ENCODE results near the gene TWIST2. TPM values are rescaled to one million over a fixed set of nuclear protein-coding genes. Genes with fewer than 3 reads are reported as not detected.

TWIST2 gene
- total RNA-seq, 4 donors from 2014 or later: 72.5 to 140 (median 106) TPM

- Histone ChIP-seq H3K9me3 (peaks cover 0 to 3% (median 0%) of the 10 kb centered on the region in 4 donors), H3K27ac (no peak overlapping the region), H3K36me3 (no peaks in the 10 kb centered on the region), H3K4me1 (no peaks in the 10 kb centered on the region), H3K4me3 (no peak overlapping the region), H3K27me3 (peaks cover 0 to 3% of the 10 kb centered on the region in 2 donors)
- TF ChIP-seq EP300 (IDR thresholded peaks at IDR 0.05) (no peak), POLR2A (IDR thresholded peaks at IDR 0.05) (no peak), CTCF (IDR thresholded peaks at IDR 0.05) (no peak)
- no peak for DNase-seq (ENCODE audit: low spot score in 2 of 2)
- WGBS, 2 donors: 60 to 62% methylated on average over 2 of the region's 2 CpGs
Measured at GRCh38 chr2:238831177-238831576, 16.7 kb upstream of the TWIST2 start.

GRCh38 chr2:238834982-238835381, 12.9 kb upstream of the TWIST2 start:
- H3K36me3 ChIP-seq: no peaks in the 10 kb centered on the region
- H3K4me3 ChIP-seq: no peak overlapping the region
- TF ChIP-seq EP300 (IDR thresholded peaks at IDR 0.05): no peak
- no peak for TF ChIP-seq POLR2A (IDR thresholded peaks at IDR 0.05)
- TF ChIP-seq CTCF (IDR thresholded peaks at IDR 0.05): no peak
- H3K27me3 ChIP-seq: peaks cover 0 to 3% of the 10 kb centered on the region in 2 donors
- H3K27ac ChIP-seq: no peak overlapping the region
- WGBS, 2 donors: 82 to 92% methylated on average over 3 of the region's 3 CpGs
- H3K9me3 ChIP-seq: peaks cover 0 to 10% (median 0%) of the 10 kb centered on the region in 4 donors
- DNase-seq (ENCODE audit: low spot score in 2 of 2): no peak
- no peaks in the 10 kb centered on the region for H3K4me1 ChIP-seq

GRCh38 chr2:238835726-238836301, 12.1 kb upstream of the TWIST2 start:
- Histone ChIP-seq H3K4me3 (no peak overlapping the region), H3K36me3 (no peaks in the 10 kb centered on the region), H3K27ac (no peak overlapping the region), H3K27me3 (peaks cover 0 to 3% of the 10 kb centered on the region in 2 donors), H3K9me3 (peaks cover 0 to 10% (median 0%) of the 10 kb centered on the region in 4 donors), H3K4me1 (no peaks in the 10 kb centered on the region)
- no peak for DNase-seq (ENCODE audit: low spot score in 2 of 2)
- WGBS, 2 donors: 65 to 72% methylated on average over 7 of the region's 7 CpGs
- TF ChIP-seq CTCF (IDR thresholded peaks at IDR 0.05): no peak
- TF ChIP-seq EP300 (IDR thresholded peaks at IDR 0.05): no peak
- no peak for TF ChIP-seq POLR2A (IDR thresholded peaks at IDR 0.05)

- no peaks in the 10 kb centered on the region for H3K27me3 ChIP-seq
- no peak for TF ChIP-seq CTCF (IDR thresholded peaks at IDR 0.05)
- no peak for TF ChIP-seq POLR2A (IDR thresholded peaks at IDR 0.05)
- TF ChIP-seq EP300 (IDR thresholded peaks at IDR 0.05): no peak
- no peak overlapping the region for H3K4me3 ChIP-seq
- no peaks in the 10 kb centered on the region for H3K4me1 ChIP-seq
- DNase-seq (ENCODE audit: low spot score in 2 of 2): no peak
- no peaks in the 10 kb centered on the region for H3K36me3 ChIP-seq
- peaks cover 0 to 10% (median 0%) of the 10 kb centered on the region in 4 donors for H3K9me3 ChIP-seq
- no peak overlapping the region for H3K27ac ChIP-seq
Measured at GRCh38 chr2:238838786-238839327, 9.0 kb upstream of the TWIST2 start.

- Histone ChIP-seq H3K4me3 (no peak overlapping the region), H3K27ac (no peak overlapping the region), H3K36me3 (no peaks in the 10 kb centered on the region), H3K9me3 (peaks cover 0 to 10% (median 0%) of the 10 kb centered on the region in 4 donors), H3K4me1 (no peaks in the 10 kb centered on the region), H3K27me3 (no peaks in the 10 kb centered on the region)
- 89 to 98% methylated on average over 2 of the region's 2 CpGs for WGBS, 2 donors
- no peak for DNase-seq (ENCODE audit: low spot score in 2 of 2)
- TF ChIP-seq EP300 (IDR thresholded peaks at IDR 0.05): no peak
- TF ChIP-seq POLR2A (IDR thresholded peaks at IDR 0.05): no peak
- no peak for TF ChIP-seq CTCF (IDR thresholded peaks at IDR 0.05)
Measured at GRCh38 chr2:238839428-238839827, 8.5 kb upstream of the TWIST2 start.

Data from tibial nerve (tissue), 4 donors.